Small intestine (tissue), 7 donors: Measurements from ENCODE around the gene GRB7. TPM values are rescaled to one million over a fixed set of nuclear protein-coding genes. Genes with fewer than 3 reads are reported as not detected.
"Not testable (repeated sequence)": the region's sequence is repeated elsewhere in the genome, so short reads cannot be mapped to it uniquely, and the experiment has no call there.

Experiments used
- DNase-seq, 2 donors: peaks; one replicate each; pipeline versions ENCODE4 v3.0.0 to v3.0.0-alpha.2; 2013
- FAIRE-seq: peaks from 2 replicates; lab custom pipeline; 2012; peaks lifted over from hg19 to GRCh38; lab: Jason Lieb, UNC
- H3K27ac ChIP-seq, 3 donors: one replicate each; pipeline ENCODE4 v1.5.1; 2013; ENCODE audit warnings: low read length in 2 of 3, mild to moderate bottlenecking in 2 of 3, control low read depth in 1 of 3, inconsistent platforms in 1 of 3, low read depth in 1 of 3, moderate library complexity in 1 of 3
- H3K27me3 ChIP-seq, 3 donors: one replicate each; pipeline ENCODE4 v1.6.1; 2013; ENCODE audit warnings: low read length in 3 of 3, inconsistent platforms in 1 of 3; ENCODE audit not compliant: control insufficient read depth in 3 of 3, insufficient read depth in 3 of 3
- H3K36me3 ChIP-seq, 3 donors: one replicate each; pipeline ENCODE4 v1.6.1; 2013; ENCODE audit warnings: low read length in 3 of 3, inconsistent platforms in 1 of 3, low read depth in 1 of 3, mild to moderate bottlenecking in 1 of 3, moderate library complexity in 1 of 3; ENCODE audit not compliant: control insufficient read depth in 3 of 3, insufficient read depth in 2 of 3
- H3K4me1 ChIP-seq, 3 donors: one replicate each; pipeline ENCODE4 v1.6.1; 2013; ENCODE audit warnings: low read length in 2 of 3, inconsistent platforms in 1 of 3, low read depth in 1 of 3, mild to moderate bottlenecking in 1 of 3, moderate library complexity in 1 of 3; ENCODE audit not compliant: control insufficient read depth in 3 of 3, insufficient read depth in 2 of 3
- H3K4me3 ChIP-seq, 3 donors: one replicate each; pipeline ENCODE4 v1.5.1; 2013; ENCODE audit warnings: low read length in 3 of 3, control low read depth in 1 of 3, inconsistent platforms in 1 of 3, low read depth in 1 of 3, mild to moderate bottlenecking in 1 of 3, moderate library complexity in 1 of 3
- H3K9me3 ChIP-seq, 2 donors: one replicate each; pipeline ENCODE4 v1.6.1; 2013; ENCODE audit warnings: low read depth in 1 of 2, low read length in 1 of 2; ENCODE audit not compliant: control insufficient read depth in 2 of 2, insufficient read depth in 1 of 2
- WGBS, 3 donors: extraction: QIAGEN DNeasy Blood & Tissue Kit; methylation state at CpG; one replicate each; pipeline ENCODE4 v1.1.7; 2013; 5-methylcytosine and 5-hydroxymethylcytosine counted together
- polyA plus RNA-seq, 4 donors: library from polyadenylated mRNA; stranded (reverse) in 3 of 4; unstranded in 1 of 4; fragments of 200-250 nt in 3 of 4; fragments of 120-200 nt in 1 of 4; gene quantifications; one replicate each; pipeline versions ENCODE4 v1.2.1 to v1.2.3, GENCODE V29; 2013
- donor health status: healthy with polysubstance abuse.
- donor health status: control.
- donor health status: control.
- donor health status: Bipolar disorder and iron deficiency.
- donor health status: healthy.

The GRB7 gene
- polyA plus RNA-seq, 4 donors: 10.9 to 42.4 (median 13.0) TPM

GRCh38 chr17:39699157-39699817, 38.5 kb upstream of the GRB7 start:
- not testable (repeated sequence) for DNase-seq, FAIRE-seq, H3K27me3 ChIP-seq, H3K9me3 ChIP-seq
- H3K27ac ChIP-seq: peak overlapping the region; percentile 91 to 99 (median 97)
- H3K4me1 ChIP-seq: peaks cover 6 to 57% (median 11%) of the 10 kb centered on the region in 3 donors
- H3K4me3 ChIP-seq: peak overlapping the region; percentile 69 to 90 (median 87)
- WGBS, 3 donors: 39 to 48% (median 45%) methylated on average over 11 of the region's 11 CpGs
- H3K36me3 ChIP-seq: peaks cover 0 to 24% (median 0%) of the 10 kb centered on the region in 3 donors

- Histone ChIP-seq H3K27me3 (no peaks in the 10 kb centered on the region), H3K4me3 (peak within 1 kb of the TSS; percentile 69 to 90 (median 87)), H3K4me1 (peaks cover 6 to 54% (median 12%) of the 10 kb centered on the region in 3 donors), H3K27ac (peak within 1 kb of the TSS; percentile 91 to 99 (median 97)), H3K9me3 (no peaks in the 10 kb centered on the region), H3K36me3 (peaks cover 0 to 29% (median 0%) of the 10 kb centered on the region in 3 donors)
- 3 to 8% (median 7%) methylated on average over 12 to 20 of the region's 20 CpGs for WGBS, 3 donors
- FAIRE-seq: no peak
- DNase-seq: peak; percentile 91 to 93
These were observed 38.0 kb upstream of the GRB7 start, which contains the start of gene ERBB2 for GRCh38 chr17:39699818-39700147. TSS of gene ERBB2 (plus strand) at chr17:39700064. CDS start at chr17:39700239, 175 bp downstream.

GRCh38 chr17:39700148-39700987, 37.4 kb upstream of the GRB7 start:
- Histone ChIP-seq H3K27me3 (no peaks in the 10 kb centered on the region), H3K9me3 (no peaks in the 10 kb centered on the region), H3K4me3 (peak overlapping the region; percentile 69 to 90 (median 87)), H3K4me1 (peaks cover 8 to 54% (median 17%) of the 10 kb centered on the region in 3 donors), H3K27ac (peak overlapping the region; percentile 91 to 99 (median 97)), H3K36me3 (peaks cover 0 to 35% (median 0%) of the 10 kb centered on the region in 3 donors)
- 2 to 4% (median 3%) methylated on average over 48 to 57 of the region's 57 CpGs for WGBS, 3 donors
- DNase-seq (peak in 1 of 2 donors; percentile 68), FAIRE-seq (no peak)

- Histone ChIP-seq H3K36me3 (peaks cover 0 to 41% (median 0%) of the 10 kb centered on the region in 3 donors), H3K4me3 (peak overlapping the region; percentile 69 to 90 (median 87)), H3K4me1 (peaks cover 9 to 56% (median 11%) of the 10 kb centered on the region in 3 donors), H3K9me3 (no peaks in the 10 kb centered on the region), H3K27ac (peak overlapping the region; percentile 91 to 99 (median 97)), H3K27me3 (no peaks in the 10 kb centered on the region)
- FAIRE-seq (no peak), DNase-seq (peak; percentile 91 to 95)
- WGBS, 3 donors: 8 to 28% (median 14%) methylated on average over 10 of the region's 10 CpGs
These were observed 36.5 kb upstream of the GRB7 start for GRCh38 chr17:39701012-39701783.

- Histone ChIP-seq H3K27ac (peak overlapping the region in 2 of 3 donors; percentile 3 to 91), H3K9me3 (no peaks in the 10 kb centered on the region), H3K36me3 (peaks cover 0 to 48% (median 0%) of the 10 kb centered on the region in 3 donors), H3K4me3 (peak overlapping the region in 1 of 3 donors; percentile 87), H3K4me1 (peaks cover 9 to 55% (median 13%) of the 10 kb centered on the region in 3 donors), H3K27me3 (no peaks in the 10 kb centered on the region)
- DNase-seq: no peak
- 34 to 51% (median 49%) methylated on average over 4 of the region's 4 CpGs for WGBS, 3 donors
- no peak for FAIRE-seq
These were observed 35.8 kb upstream of the GRB7 start for GRCh38 chr17:39701784-39702422.

- H3K27ac ChIP-seq: peak overlapping the region; percentile 22 to 60 (median 31)
- WGBS, 3 donors: 27 to 49% (median 49%) methylated on average over 10 to 12 of the region's 12 CpGs
- H3K9me3 ChIP-seq: no peaks in the 10 kb centered on the region
- no peak for FAIRE-seq
- peaks cover 0 to 61% (median 0%) of the 10 kb centered on the region in 3 donors for H3K36me3 ChIP-seq
- peak in 1 of 2 donors; percentile 45 for DNase-seq
- peaks cover 9 to 55% (median 14%) of the 10 kb centered on the region in 3 donors for H3K4me1 ChIP-seq
- H3K4me3 ChIP-seq: peak overlapping the region in 1 of 3 donors; percentile 21
- no peaks in the 10 kb centered on the region for H3K27me3 ChIP-seq
These were observed 34.5 kb upstream of the GRB7 start for GRCh38 chr17:39702901-39703893.

GRCh38 chr17:39703913-39704312, 33.8 kb upstream of the GRB7 start:
- H3K4me1 ChIP-seq: peaks cover 9 to 54% (median 14%) of the 10 kb centered on the region in 3 donors
- whole genome bisulfite sequencing, 3 donors: 51 to 76% (median 52%) methylated on average over 5 of the region's 5 CpGs

More at GRCh38 chr17:39703913-39704312, 33.8 kb upstream of the GRB7 start:
- FAIRE-seq (no peak), DNase-seq (no peak)
- H3K4me3 ChIP-seq: no peak overlapping the region
- H3K27me3 ChIP-seq: no peaks in the 10 kb centered on the region
- peaks cover 0 to 69% (median 0%) of the 10 kb centered on the region in 3 donors for H3K36me3 ChIP-seq
- peak overlapping the region; percentile 25 to 60 (median 31) for H3K27ac ChIP-seq
- no peaks in the 10 kb centered on the region for H3K9me3 ChIP-seq
